ENCODE data around the gene TMEM204. TPM values are rescaled to one million over a fixed set of nuclear protein-coding genes. Genes with fewer than 3 reads are reported as not detected.

TMEM204 gene
- polyA plus RNA-seq, 1 of the 3 experiments (the other 2 are of a cell fraction), result 2.3 TPM

DNA sequence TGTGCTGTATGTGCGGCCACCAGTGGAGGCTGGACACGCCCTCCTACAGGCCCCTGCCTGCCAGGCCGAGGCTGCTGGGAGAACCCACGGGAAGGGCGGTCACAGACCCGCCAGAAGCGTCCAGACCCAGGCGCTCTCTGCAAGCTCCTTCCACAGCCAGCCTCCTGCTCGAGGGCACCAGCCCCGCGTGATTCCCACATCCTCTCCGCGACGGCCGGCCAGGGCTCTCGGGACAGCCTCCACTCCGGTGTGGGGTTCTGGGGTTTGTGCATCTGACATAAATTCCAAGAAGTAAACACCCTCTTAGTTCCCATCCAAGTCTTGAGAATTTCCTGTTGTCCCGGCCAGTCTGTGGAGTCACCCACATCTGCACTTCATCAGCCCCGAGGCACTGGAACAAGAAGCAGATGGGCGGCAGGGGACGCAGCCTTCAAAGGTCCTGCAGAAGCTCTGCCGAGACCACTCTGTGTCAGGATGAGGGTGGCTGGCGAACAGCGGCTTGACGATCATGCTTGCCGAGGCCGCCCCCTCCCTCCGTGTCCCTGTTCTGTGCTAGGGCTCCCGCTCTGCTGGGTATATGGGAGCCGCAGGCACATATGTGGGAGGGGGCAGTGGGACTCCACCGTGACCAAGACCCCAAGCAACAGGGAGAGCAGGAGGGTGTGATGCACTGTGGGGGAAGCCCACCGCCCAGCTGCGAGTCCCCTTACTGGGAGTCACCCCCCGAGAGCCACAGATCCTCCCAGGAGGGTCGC, 2.4 kb upstream of the TMEM204 start:
- Histone ChIP-seq H3F3A (replicated peaks; ENCODE audit: insufficient read depth) (no peaks in the 10 kb centered on the region), H3K36me3 (replicated peaks in 1 of 2; ENCODE audit: control insufficient read depth in 1 of 2, insufficient read depth in 2 of 2, low read length in 1 of 2) (peaks cover 0 to 2% of the 10 kb centered on the region in 2 experiments), H3K27ac (ENCODE audit: low read depth in 2 of 2, low read length in 1 of 2) (peak overlapping the region; percentile 66 to 95; a peak in 3 of 4 replicates), H3K4me1 (ENCODE audit: control insufficient read depth in 1 of 2, insufficient read depth in 2 of 2, low read depth in 1 of 2, low read length in 1 of 2) (peaks cover 5 to 54% of the 10 kb centered on the region in 2 experiments; a peak in 2 of 4 replicates), H3K27me3 (ENCODE audit: insufficient read depth) (no peaks in the 10 kb centered on the region), H3K4me3 (ENCODE audit: low read depth in 2 of 2, low read length in 1 of 2) (no peak overlapping the region; a peak in 1 of 4 replicates), H3K79me2 (ENCODE audit: insufficient read depth) (no peaks in the 10 kb centered on the region), H3K9ac (no peak overlapping the region), H3K9me2 (no peaks in the 10 kb centered on the region), H3K9me3 (no peaks in the 10 kb centered on the region), H2AFZ (ENCODE audit: low read depth) (peak overlapping the region; percentile 65; the same call in 1 of the 2 replicates), H3K4me2 (peak overlapping the region; percentile 47; the same call in 1 of the 2 replicates), H4K20me1 (ENCODE audit: insufficient read depth) (no peaks in the 10 kb centered on the region)
- peak; percentile 94 for DNase-seq
- ChIA-PET POLR2A (interaction anchor here (0.6 to 0.8 kb wide), 2 partner anchors 196 to 296 kb away, joined by 3 read pairs; partner anchors contain the start of genes FAHD1 and HAGH), CTCF (interaction anchor here (0.7 to 1.7 kb wide), 3 partner anchors 19 to 175 kb away, joined by 3 to 5 read pairs (median 3); partner anchors contain the start of gene MAPK8IP3)
- WGBS (ENCODE audit: low lambda C conversion rate), result 23% methylated on average over 15 of the region's 35 CpGs
- peak; percentile 77; the same call in 1 of the 2 replicates for TF ChIP-seq MXI1 (IDR thresholded peaks at IDR 0.05; ENCODE audit: low read depth, low read length)
- TF ChIP-seq GATA2 (CRISPR knock-in tag; IDR thresholded peaks at IDR 0.05), result peak; percentile 53; the same call in 1 of the 2 replicates
- TF ChIP-seq FOXM1 (IDR thresholded peaks at IDR 0.05; ENCODE audit: low read depth), result no peak
- peak in 1 of 2 experiments; percentile 57; a peak in 2 of 4 replicates for TF ChIP-seq EP300 (IDR thresholded peaks at IDR 0.05; ENCODE audit: borderline replicate concordance in 1 of 2, low read depth in 1 of 2, low read length in 1 of 2)
- TF ChIP-seq FOXJ3 (CRISPR knock-in tag; IDR thresholded peaks at IDR 0.05), result peak; percentile 80; the same call in 1 of the 2 replicates
- TF ChIP-seq RCOR1 (IDR thresholded peaks at IDR 0.05; ENCODE audit: low read length), result peak; percentile 66; the same call in 1 of the 2 replicates
- TF ChIP-seq, protein P1, sequence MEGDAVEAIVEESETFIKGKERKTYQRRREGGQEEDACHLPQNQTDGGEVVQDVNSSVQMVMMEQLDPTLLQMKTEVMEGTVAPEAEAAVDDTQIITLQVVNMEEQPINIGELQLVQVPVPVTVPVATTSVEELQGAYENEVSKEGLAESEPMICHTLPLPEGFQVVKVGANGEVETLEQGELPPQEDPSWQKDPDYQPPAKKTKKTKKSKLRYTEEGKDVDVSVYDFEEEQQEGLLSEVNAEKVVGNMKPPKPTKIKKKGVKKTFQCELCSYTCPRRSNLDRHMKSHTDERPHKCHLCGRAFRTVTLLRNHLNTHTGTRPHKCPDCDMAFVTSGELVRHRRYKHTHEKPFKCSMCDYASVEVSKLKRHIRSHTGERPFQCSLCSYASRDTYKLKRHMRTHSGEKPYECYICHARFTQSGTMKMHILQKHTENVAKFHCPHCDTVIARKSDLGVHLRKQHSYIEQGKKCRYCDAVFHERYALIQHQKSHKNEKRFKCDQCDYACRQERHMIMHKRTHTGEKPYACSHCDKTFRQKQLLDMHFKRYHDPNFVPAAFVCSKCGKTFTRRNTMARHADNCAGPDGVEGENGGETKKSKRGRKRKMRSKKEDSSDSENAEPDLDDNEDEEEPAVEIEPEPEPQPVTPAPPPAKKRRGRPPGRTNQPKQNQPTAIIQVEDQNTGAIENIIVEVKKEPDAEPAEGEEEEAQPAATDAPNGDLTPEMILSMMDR (IDR thresholded peaks at IDR 0.05), result no peak
- peak; percentile 93 for TF ChIP-seq TCF12 (IDR thresholded peaks at IDR 0.05)
- no peak for TF ChIP-seq FOSL2 (IDR thresholded peaks at IDR 0.05; ENCODE audit: borderline replicate concordance, low read depth)
- TF ChIP-seq, protein P2, sequence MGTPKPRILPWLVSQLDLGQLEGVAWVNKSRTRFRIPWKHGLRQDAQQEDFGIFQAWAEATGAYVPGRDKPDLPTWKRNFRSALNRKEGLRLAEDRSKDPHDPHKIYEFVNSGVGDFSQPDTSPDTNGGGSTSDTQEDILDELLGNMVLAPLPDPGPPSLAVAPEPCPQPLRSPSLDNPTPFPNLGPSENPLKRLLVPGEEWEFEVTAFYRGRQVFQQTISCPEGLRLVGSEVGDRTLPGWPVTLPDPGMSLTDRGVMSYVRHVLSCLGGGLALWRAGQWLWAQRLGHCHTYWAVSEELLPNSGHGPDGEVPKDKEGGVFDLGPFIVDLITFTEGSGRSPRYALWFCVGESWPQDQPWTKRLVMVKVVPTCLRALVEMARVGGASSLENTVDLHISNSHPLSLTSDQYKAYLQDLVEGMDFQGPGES (IDR thresholded peaks at IDR 0.05; ENCODE audit: low read depth, low read length), result no peak
- no peak for TF ChIP-seq RFX5 (IDR thresholded peaks at IDR 0.05; ENCODE audit: low read length)
- TF ChIP-seq, protein P3, sequence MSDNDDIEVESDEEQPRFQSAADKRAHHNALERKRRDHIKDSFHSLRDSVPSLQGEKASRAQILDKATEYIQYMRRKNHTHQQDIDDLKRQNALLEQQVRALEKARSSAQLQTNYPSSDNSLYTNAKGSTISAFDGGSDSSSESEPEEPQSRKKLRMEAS (IDR thresholded peaks at IDR 0.05; ENCODE audit: low read depth), result peak; percentile 78
- TF ChIP-seq YY1 (IDR thresholded peaks at IDR 0.05; ENCODE audit: low read depth), result no peak
- TF ChIP-seq, protein P4, sequence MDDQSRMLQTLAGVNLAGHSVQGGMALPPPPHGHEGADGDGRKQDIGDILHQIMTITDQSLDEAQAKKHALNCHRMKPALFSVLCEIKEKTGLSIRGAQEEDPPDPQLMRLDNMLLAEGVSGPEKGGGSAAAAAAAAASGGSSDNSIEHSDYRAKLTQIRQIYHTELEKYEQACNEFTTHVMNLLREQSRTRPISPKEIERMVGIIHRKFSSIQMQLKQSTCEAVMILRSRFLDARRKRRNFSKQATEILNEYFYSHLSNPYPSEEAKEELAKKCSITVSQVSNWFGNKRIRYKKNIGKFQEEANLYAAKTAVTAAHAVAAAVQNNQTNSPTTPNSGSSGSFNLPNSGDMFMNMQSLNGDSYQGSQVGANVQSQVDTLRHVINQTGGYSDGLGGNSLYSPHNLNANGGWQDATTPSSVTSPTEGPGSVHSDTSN (IDR thresholded peaks at IDR 0.05), result peak; percentile 62
- no peak for TF ChIP-seq SMC3 (IDR thresholded peaks at IDR 0.05; ENCODE audit: low read depth, low read length)
- TF ChIP-seq CHD2 (IDR thresholded peaks at IDR 0.05; ENCODE audit: low read length, partially characterized antibody), result peak; percentile 30
- TF ChIP-seq, protein P5, sequence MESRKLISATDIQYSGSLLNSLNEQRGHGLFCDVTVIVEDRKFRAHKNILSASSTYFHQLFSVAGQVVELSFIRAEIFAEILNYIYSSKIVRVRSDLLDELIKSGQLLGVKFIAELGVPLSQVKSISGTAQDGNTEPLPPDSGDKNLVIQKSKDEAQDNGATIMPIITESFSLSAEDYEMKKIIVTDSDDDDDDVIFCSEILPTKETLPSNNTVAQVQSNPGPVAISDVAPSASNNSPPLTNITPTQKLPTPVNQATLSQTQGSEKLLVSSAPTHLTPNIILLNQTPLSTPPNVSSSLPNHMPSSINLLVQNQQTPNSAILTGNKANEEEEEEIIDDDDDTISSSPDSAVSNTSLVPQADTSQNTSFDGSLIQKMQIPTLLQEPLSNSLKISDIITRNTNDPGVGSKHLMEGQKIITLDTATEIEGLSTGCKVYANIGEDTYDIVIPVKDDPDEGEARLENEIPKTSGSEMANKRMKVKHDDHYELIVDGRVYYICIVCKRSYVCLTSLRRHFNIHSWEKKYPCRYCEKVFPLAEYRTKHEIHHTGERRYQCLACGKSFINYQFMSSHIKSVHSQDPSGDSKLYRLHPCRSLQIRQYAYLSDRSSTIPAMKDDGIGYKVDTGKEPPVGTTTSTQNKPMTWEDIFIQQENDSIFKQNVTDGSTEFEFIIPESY (IDR thresholded peaks at IDR 0.05; ENCODE audit: borderline replicate concordance, low read depth), result no peak
- TF ChIP-seq SIN3A (IDR thresholded peaks at IDR 0.05; ENCODE audit: borderline replicate concordance, low read depth, low read length), result no peak
- peak; percentile 48; the same call in 1 of the 2 replicates for TF ChIP-seq POLR2AphosphoS5 (IDR thresholded peaks at IDR 0.05; ENCODE audit: low read depth, low read length)
- TF ChIP-seq EZH2phosphoT487 (IDR thresholded peaks at IDR 0.05; ENCODE audit: borderline replicate concordance, low read depth), result no peak
- peak; percentile 17; the same call in 1 of the 2 replicates for TF ChIP-seq RAD21 (IDR thresholded peaks at IDR 0.05; ENCODE audit: low read length)
